ENCODE results near the gene THBS3. TPM values are rescaled to one million over a fixed set of nuclear protein-coding genes. Genes with fewer than 3 reads are reported as not detected.

The THBS3 gene
- total and polyA plus RNA-seq, 9 of the 15 experiments (the other 6 are each of a cell fraction or from before 2014, with no cell fraction given), result 0.59 to 8.3 (median 3.2) TPM

DNA sequence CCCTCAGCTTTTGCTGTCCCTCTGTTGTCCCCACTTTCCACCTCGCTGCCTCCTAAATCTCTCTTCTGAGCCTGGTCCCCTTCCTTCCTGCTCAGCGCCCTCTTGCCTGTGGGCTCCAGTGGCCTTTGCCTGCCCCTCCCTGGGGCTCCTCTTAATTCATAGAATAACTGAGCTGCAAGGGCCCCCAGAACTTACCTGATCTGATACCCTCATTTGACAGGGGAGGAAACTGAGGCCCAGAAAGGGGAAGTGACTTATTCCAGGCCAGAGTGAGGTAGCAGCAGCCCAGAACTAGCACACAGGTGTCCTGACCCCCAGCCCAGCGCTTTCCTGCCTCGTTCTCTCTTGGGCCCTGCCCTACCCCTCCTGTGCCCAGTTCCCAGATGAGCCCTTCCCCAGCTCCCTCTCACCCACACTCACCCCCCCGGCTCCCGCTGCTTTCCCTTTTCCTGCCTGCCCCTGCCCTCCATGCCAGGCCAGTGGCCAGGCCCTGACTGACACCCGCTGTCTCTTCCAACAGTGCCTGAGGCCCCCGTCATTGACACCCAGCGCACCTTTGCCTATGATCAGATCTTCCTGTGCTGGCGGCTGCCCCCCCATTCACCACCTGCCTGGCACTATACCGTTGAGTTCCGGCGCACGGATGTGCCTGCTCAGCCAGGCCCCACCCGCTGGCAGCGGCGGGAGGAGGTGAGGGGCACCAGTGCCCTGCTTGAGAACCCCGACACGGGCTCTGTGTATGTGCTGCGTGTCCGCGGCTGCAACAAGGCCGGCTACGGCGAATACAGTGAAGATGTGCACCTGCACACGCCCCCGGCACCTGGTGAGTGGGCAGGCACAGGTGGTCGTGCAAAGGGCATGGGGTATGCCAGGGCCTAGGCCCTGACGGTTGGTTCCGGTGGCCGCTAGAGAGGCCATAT is 28.3 kb downstream of the THBS3 start:
- ATAC-seq (no peak), FAIRE-seq (peak; percentile 58), DNase-seq (ENCODE audit: extremely low read depth in 1 of 4, low spot score in 3 of 4) (no peak)
- H3K4me1 ChIP-seq (replicated peaks in 1 of 2; ENCODE audit: control insufficient read depth in 2 of 2, insufficient read depth in 2 of 2, low read length in 2 of 2), result peaks cover 9 to 58% of the 10 kb centered on the region in 2 experiments; a peak in 4 of 5 replicates
- intact Hi-C loops (cut with micrococcal nuclease), result loop anchor here (1.0 kb wide), 1 partner anchor 13 kb away; no protein-coding TSS in a partner anchor
- H3K9me3 ChIP-seq (replicated peaks; ENCODE audit: control insufficient read depth, insufficient read depth, low read depth, low read length), result no peaks in the 10 kb centered on the region
- H3K9ac ChIP-seq (ENCODE audit: insufficient read depth in 1 of 2, low read depth in 2 of 2, low read length in 2 of 2), result peak overlapping the region in 1 of 2 experiments; percentile 77; a peak in 2 of 4 replicates
- no peak for TF ChIP-seq ZNF75A (CRISPR knock-in tag; IDR thresholded peaks at IDR 0.05)
- TF ChIP-seq SETDB1 (IDR thresholded peaks at IDR 0.05; ENCODE audit: low read length), result no peak
- TF ChIP-seq NR2C2 (CRISPR knock-in tag; IDR thresholded peaks at IDR 0.05), result no peak
- TF ChIP-seq NR2C2 (tag; IDR thresholded peaks at IDR 0.05), result peak; percentile 75
- TF ChIP-seq CEBPB (tag; IDR thresholded peaks at IDR 0.05), result peak; percentile 7; the same call in 1 of the 2 replicates
- TF ChIP-seq ZNF121 (CRISPR knock-in tag; conservative IDR thresholded peaks at IDR 0.05), result peak; percentile 11; the same call in 1 of the 2 replicates
- TF ChIP-seq CEBPG (CRISPR knock-in tag; IDR thresholded peaks at IDR 0.05), result no peak
- TF ChIP-seq CEBPG (tag; conservative IDR thresholded peaks at IDR 0.05 in 1 of 2, IDR thresholded peaks at IDR 0.05 in 1 of 2), result peak in 1 of 2 experiments; percentile 25; a peak in 1 of 4 replicates
- no peak for TF ChIP-seq ZKSCAN1 (IDR thresholded peaks at IDR 0.05; ENCODE audit: low read depth, low read length)
- TF ChIP-seq, protein P1, sequence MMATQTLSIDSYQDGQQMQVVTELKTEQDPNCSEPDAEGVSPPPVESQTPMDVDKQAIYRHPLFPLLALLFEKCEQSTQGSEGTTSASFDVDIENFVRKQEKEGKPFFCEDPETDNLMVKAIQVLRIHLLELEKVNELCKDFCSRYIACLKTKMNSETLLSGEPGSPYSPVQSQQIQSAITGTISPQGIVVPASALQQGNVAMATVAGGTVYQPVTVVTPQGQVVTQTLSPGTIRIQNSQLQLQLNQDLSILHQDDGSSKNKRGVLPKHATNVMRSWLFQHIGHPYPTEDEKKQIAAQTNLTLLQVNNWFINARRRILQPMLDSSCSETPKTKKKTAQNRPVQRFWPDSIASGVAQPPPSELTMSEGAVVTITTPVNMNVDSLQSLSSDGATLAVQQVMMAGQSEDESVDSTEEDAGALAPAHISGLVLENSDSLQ (IDR thresholded peaks at IDR 0.05), result no peak
- TF ChIP-seq, protein P2, sequence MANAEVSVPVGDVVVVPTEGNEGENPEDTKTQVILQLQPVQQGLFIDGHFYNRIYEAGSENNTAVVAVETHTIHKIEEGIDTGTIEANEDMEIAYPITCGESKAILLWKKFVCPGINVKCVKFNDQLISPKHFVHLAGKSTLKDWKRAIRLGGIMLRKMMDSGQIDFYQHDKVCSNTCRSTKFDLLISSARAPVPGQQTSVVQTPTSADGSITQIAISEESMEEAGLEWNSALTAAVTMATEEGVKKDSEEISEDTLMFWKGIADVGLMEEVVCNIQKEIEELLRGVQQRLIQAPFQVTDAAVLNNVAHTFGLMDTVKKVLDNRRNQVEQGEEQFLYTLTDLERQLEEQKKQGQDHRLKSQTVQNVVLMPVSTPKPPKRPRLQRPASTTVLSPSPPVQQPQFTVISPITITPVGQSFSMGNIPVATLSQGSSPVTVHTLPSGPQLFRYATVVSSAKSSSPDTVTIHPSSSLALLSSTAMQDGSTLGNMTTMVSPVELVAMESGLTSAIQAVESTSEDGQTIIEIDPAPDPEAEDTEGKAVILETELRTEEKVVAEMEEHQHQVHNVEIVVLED (CRISPR knock-in tag; IDR thresholded peaks at IDR 0.05), result no peak
- TF ChIP-seq DPF2 (IDR thresholded peaks at IDR 0.05), result 0 out of 2 replicates have a peak, but pooled peaks have one; percentile 22
- TF ChIP-seq RBBP5 (IDR thresholded peaks at IDR 0.05; ENCODE audit: borderline replicate concordance, insufficient read depth, low read length, poor library complexity, severe bottlenecking), result no peak
- BruUV-seq (replicated peaks), result no TSS peak
- H3K79me2 ChIP-seq (ENCODE audit: control insufficient read depth, insufficient read depth, low read length), result no peaks in the 10 kb centered on the region
- no peak overlapping the region for H3K27ac ChIP-seq (ENCODE audit: extremely low read depth, low read depth, low read length)
- H3K4me3 ChIP-seq, result no peak overlapping the region
- no peaks in the 10 kb centered on the region for H4K20me1 ChIP-seq (replicated peaks; ENCODE audit: control insufficient read depth, insufficient read depth, low read length)
- no peaks in the 10 kb centered on the region for H3K9me1 ChIP-seq (ENCODE audit: control insufficient read depth, insufficient read depth, low read length)
- peak overlapping the region; percentile 20; the same call in 1 of the 2 replicates for H2AFZ ChIP-seq (ENCODE audit: low read depth, low read length)
- ChIA-PET CTCF (ENCODE audit: low intra/inter-chr PET ratio) (interaction anchor here (0.8 kb wide), 1 partner anchor 407 kb away, joined by 3 read pairs; no protein-coding TSS in a partner anchor), POLR2A (interaction anchor here (1.1 kb wide), 1 partner anchor 12 kb away, joined by 4 read pairs; no protein-coding TSS in a partner anchor)
- no peaks in the 10 kb centered on the region for H3K27me3 ChIP-seq (ENCODE audit: control insufficient read depth in 2 of 2, insufficient read depth in 2 of 2, low read length in 2 of 2)
- H3K4me2 ChIP-seq (ENCODE audit: insufficient read depth, low read length), result no peak overlapping the region
- in situ Hi-C loops (cut with MboI), result no loop called here
- 85% methylated on average over 27 of the region's 31 CpGs for WGBS (ENCODE audit: insufficient coverage, low coverage, missing lambda C conversion rate)
- H3K36me3 ChIP-seq (ENCODE audit: control insufficient read depth, insufficient read depth, low read length), result no peaks in the 10 kb centered on the region
